DND-41 (cell line): ENCODE measurements around the gene DPH3.

Experiments
- ATAC-seq: fragments of 200-7000 bp; cut with Tn5 transposase; 3 replicates; pipeline ENCODE4 v1.9.1; 2021; ENCODE audit warnings: low read depth; ENCODE audit not compliant: insufficient read depth
- DNase-seq: peaks from one replicate; pipeline ENCODE4 v3.0.0-alpha.2; 2020
- H2AFZ ChIP-seq: 2 replicates; pipeline ENCODE4 v1.6.0; 2012; ENCODE audit warnings: low read depth, low read length
- H3K27ac ChIP-seq: 2 replicates; pipeline ENCODE4 v1.5.1; 2012; ENCODE audit warnings: low read length, inconsistent platforms
- H3K27me3 ChIP-seq: fragments of 200-600 bp; sonication (generic); 2 replicates; pipeline ENCODE4 v1.6.0; 2012; ENCODE audit warnings: low read length, mild to moderate bottlenecking, inconsistent platforms; ENCODE audit not compliant: insufficient read depth, poor library complexity
- H3K36me3 ChIP-seq: 2 replicates; pipeline ENCODE4 v1.5.1; 2012; ENCODE audit warnings: low read length, inconsistent platforms; ENCODE audit not compliant: insufficient read depth
- H3K4me1 ChIP-seq: 2 replicates; pipeline ENCODE4 v1.5.1; 2012; ENCODE audit warnings: mild to moderate bottlenecking, low read length; ENCODE audit not compliant: insufficient read depth
- H3K4me2 ChIP-seq: 2 replicates; pipeline ENCODE4 v1.6.0; 2012; ENCODE audit warnings: mild to moderate bottlenecking, moderate library complexity, low read length, inconsistent platforms; ENCODE audit not compliant: insufficient read depth
- H3K4me3 ChIP-seq, 2 experiments: fragments of 200-600 bp in 1 of 2; shearing (Covaris generic) in 1 of 2; 2 replicates each; pipeline ENCODE4 v1.5.1; 2012 to 2016; ENCODE audit warnings: inconsistent platforms in 2 of 2, low read length in 2 of 2, mild to moderate bottlenecking in 2 of 2, low read depth in 1 of 2, moderate library complexity in 1 of 2
- H3K79me2 ChIP-seq: 2 replicates; pipeline ENCODE4 v1.6.0; 2012; ENCODE audit warnings: low read length, inconsistent platforms; ENCODE audit not compliant: insufficient read depth
- H3K9ac ChIP-seq: 2 replicates; pipeline ENCODE4 v1.6.0; 2012; ENCODE audit warnings: low read depth, mild to moderate bottlenecking, inconsistent platforms, low read length, moderate library complexity
- H3K9me3 ChIP-seq: 2 replicates; pipeline ENCODE4 v1.5.1; 2012; ENCODE audit warnings: low read length, moderate library complexity, mild to moderate bottlenecking, inconsistent platforms; ENCODE audit not compliant: insufficient read depth, severe bottlenecking
- H4K20me1 ChIP-seq: 2 replicates; pipeline ENCODE4 v1.6.0; 2012; ENCODE audit warnings: low read length; ENCODE audit not compliant: insufficient read depth
- CTCF ChIP-seq: IDR thresholded peaks from 2 replicates; pipeline ENCODE4 v1.5.1; 2012; ENCODE audit warnings: borderline replicate concordance, low read length, moderate library complexity, mild to moderate bottlenecking; ENCODE audit not compliant: poor library complexity, severe bottlenecking; ENCODE audit errors: extremely low read depth
- EZH2 ChIP-seq: IDR thresholded peaks from 3 replicates; pipeline ENCODE4 v1.6.1; 2012; ENCODE audit warnings: borderline replicate concordance, low read depth, mild to moderate bottlenecking, moderate library complexity, low read length, inconsistent platforms; ENCODE audit not compliant: severe bottlenecking

The DPH3 gene

GRCh38 chr3:16265455-16265786 lies 678 bp upstream of the DPH3 start:
- ATAC-seq, result no peak
- peak overlapping the region; percentile 91 for H2AFZ ChIP-seq
- H3K4me2 ChIP-seq, result peak overlapping the region; percentile 79
- peak overlapping the region; percentile 81 to 86; a peak in 3 of 4 replicates for H3K4me3 ChIP-seq
- H3K27me3 ChIP-seq, result no peaks in the 10 kb centered on the region
- TF ChIP-seq EZH2 (no peak), CTCF (no peak)
- peaks cover 52% of the 10 kb centered on the region for H3K4me1 ChIP-seq
- DNase-seq, result no peak
- peaks cover 86% of the 10 kb centered on the region for H3K79me2 ChIP-seq
- peaks cover 6% of the 10 kb centered on the region; the same call in 1 of the 2 replicates for H4K20me1 ChIP-seq
- peak overlapping the region; percentile 75 for H3K9ac ChIP-seq
- peak overlapping the region; percentile 91 for H3K27ac ChIP-seq
- peaks cover 35% of the 10 kb centered on the region; the same call in 1 of the 2 replicates for H3K36me3 ChIP-seq
- H3K9me3 ChIP-seq, result no peaks in the 10 kb centered on the region

- Histone ChIP-seq H3K4me3 (peak overlapping the region; percentile 81 to 86), H3K4me1 (peaks cover 52% of the 10 kb centered on the region), H4K20me1 (peaks cover 6% of the 10 kb centered on the region; the same call in 1 of the 2 replicates), H3K9ac (peak overlapping the region; percentile 75), H3K4me2 (peak overlapping the region; percentile 80), H3K79me2 (peaks cover 82% of the 10 kb centered on the region), H3K27ac (peak overlapping the region; percentile 76), H3K27me3 (no peaks in the 10 kb centered on the region), H3K9me3 (no peaks in the 10 kb centered on the region), H2AFZ (peak overlapping the region; percentile 90), H3K36me3 (peaks cover 32% of the 10 kb centered on the region; the same call in 1 of the 2 replicates)
- no peak for TF ChIP-seq EZH2
- TF ChIP-seq CTCF, result no peak
- DNase-seq (no peak), ATAC-seq (no peak)
Observed at GRCh38 chr3:16264174-16264707, 502 bp downstream of the DPH3 start.

GRCh38 chr3:16262174-16262573 lies 2.6 kb downstream of the DPH3 start:
- Histone ChIP-seq H4K20me1 (peaks cover 6% of the 10 kb centered on the region; the same call in 1 of the 2 replicates), H3K4me2 (peak overlapping the region; percentile 3; the same call in 1 of the 2 replicates), H3K79me2 (peaks cover 62% of the 10 kb centered on the region), H3K9ac (no peak overlapping the region), H3K4me1 (peaks cover 38% of the 10 kb centered on the region), H3K9me3 (no peaks in the 10 kb centered on the region), H3K4me3 (no peak overlapping the region), H3K27me3 (no peaks in the 10 kb centered on the region), H3K36me3 (peaks cover 34% of the 10 kb centered on the region), H3K27ac (no peak overlapping the region), H2AFZ (no peak overlapping the region)
- ATAC-seq, result no peak
- DNase-seq, result no peak
- no peak for TF ChIP-seq EZH2
- no peak for TF ChIP-seq CTCF
